ENCODE data around the gene GPR153.

DNA sequence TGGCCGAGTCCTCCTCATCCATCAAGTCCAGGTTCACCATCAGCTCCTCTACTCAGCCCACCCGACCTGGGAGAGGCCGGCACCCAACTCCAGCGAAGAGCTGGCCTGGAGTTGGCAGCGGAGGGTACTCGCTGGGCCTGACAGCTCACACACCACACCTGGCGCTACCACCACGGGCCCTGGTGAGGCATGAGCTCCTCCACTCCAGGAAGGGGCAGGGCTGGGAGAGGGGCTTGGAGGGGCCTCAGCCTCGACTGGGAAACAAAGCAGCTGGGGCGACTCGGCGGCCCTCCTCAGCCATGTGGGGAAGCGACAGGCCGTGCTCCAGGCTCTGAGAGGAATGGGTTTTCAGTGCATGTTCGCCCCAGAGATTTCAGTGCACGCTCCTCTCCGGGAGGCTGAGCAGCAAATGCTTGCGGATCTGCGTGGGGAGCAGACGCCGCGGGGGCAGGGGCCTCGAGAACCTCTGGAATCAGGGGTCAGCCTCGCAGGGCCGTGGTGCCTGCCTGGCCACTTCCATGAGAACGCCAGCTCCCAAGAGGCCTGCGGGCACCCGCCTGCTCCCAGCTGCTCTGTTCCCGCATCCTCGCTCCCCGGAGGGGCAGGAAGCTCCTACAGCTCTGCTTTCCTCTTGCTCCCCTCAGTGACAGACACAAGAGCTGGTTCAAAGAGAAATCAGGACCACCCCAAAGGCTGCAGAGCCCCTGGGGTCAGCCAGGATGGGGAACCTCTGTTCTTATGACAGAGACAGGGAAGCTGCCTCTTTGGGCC lies 18.9 kb upstream of the GPR153 start:
- no peak for TF ChIP-seq POLR2AphosphoS5 (IDR thresholded peaks at IDR 0.05)
- TF ChIP-seq, protein P1, sequence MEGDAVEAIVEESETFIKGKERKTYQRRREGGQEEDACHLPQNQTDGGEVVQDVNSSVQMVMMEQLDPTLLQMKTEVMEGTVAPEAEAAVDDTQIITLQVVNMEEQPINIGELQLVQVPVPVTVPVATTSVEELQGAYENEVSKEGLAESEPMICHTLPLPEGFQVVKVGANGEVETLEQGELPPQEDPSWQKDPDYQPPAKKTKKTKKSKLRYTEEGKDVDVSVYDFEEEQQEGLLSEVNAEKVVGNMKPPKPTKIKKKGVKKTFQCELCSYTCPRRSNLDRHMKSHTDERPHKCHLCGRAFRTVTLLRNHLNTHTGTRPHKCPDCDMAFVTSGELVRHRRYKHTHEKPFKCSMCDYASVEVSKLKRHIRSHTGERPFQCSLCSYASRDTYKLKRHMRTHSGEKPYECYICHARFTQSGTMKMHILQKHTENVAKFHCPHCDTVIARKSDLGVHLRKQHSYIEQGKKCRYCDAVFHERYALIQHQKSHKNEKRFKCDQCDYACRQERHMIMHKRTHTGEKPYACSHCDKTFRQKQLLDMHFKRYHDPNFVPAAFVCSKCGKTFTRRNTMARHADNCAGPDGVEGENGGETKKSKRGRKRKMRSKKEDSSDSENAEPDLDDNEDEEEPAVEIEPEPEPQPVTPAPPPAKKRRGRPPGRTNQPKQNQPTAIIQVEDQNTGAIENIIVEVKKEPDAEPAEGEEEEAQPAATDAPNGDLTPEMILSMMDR (IDR thresholded peaks at IDR 0.05; ENCODE audit: poor library complexity, severe bottlenecking) = no peak
- no peak for TF ChIP-seq EP300 (conservative IDR thresholded peaks at IDR 0.05; ENCODE audit: poor library complexity, severe bottlenecking)
- TF ChIP-seq EZH2 (IDR thresholded peaks at IDR 0.05; ENCODE audit: borderline replicate concordance, insufficient read depth, low read length, poor library complexity, severe bottlenecking) = no peak
- no peak for TF ChIP-seq TAF1 (IDR thresholded peaks at IDR 0.05; ENCODE audit: low read depth)
- TF ChIP-seq, protein P2, sequence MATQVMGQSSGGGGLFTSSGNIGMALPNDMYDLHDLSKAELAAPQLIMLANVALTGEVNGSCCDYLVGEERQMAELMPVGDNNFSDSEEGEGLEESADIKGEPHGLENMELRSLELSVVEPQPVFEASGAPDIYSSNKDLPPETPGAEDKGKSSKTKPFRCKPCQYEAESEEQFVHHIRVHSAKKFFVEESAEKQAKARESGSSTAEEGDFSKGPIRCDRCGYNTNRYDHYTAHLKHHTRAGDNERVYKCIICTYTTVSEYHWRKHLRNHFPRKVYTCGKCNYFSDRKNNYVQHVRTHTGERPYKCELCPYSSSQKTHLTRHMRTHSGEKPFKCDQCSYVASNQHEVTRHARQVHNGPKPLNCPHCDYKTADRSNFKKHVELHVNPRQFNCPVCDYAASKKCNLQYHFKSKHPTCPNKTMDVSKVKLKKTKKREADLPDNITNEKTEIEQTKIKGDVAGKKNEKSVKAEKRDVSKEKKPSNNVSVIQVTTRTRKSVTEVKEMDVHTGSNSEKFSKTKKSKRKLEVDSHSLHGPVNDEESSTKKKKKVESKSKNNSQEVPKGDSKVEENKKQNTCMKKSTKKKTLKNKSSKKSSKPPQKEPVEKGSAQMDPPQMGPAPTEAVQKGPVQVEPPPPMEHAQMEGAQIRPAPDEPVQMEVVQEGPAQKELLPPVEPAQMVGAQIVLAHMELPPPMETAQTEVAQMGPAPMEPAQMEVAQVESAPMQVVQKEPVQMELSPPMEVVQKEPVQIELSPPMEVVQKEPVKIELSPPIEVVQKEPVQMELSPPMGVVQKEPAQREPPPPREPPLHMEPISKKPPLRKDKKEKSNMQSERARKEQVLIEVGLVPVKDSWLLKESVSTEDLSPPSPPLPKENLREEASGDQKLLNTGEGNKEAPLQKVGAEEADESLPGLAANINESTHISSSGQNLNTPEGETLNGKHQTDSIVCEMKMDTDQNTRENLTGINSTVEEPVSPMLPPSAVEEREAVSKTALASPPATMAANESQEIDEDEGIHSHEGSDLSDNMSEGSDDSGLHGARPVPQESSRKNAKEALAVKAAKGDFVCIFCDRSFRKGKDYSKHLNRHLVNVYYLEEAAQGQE (IDR thresholded peaks at IDR 0.05; ENCODE audit: borderline replicate concordance) = no peak
- no peak for TF ChIP-seq MXI1 (conservative IDR thresholded peaks at IDR 0.05; ENCODE audit: poor library complexity, severe bottlenecking)
- no peak for TF ChIP-seq RAD21 (conservative IDR thresholded peaks at IDR 0.05)
- no peak for TF ChIP-seq SMC3 (conservative IDR thresholded peaks at IDR 0.05; ENCODE audit: poor library complexity)

Data from neural cell (in vitro differentiated cells).